GM19328 (cell line): ENCODE results near the gene STEAP1.
"Not testable (repeated sequence)": the region's sequence is repeated elsewhere in the genome, so short reads cannot be mapped to it uniquely, and the experiment has no call there.

Source experiments
- ATAC-seq: cut with Tn5 transposase; IDR thresholded peaks from one replicate; pipeline ENCODE4 v1.9.1; 2021; ENCODE audit warnings: mild to moderate bottlenecking, moderate library complexity; ENCODE audit not compliant: unreplicated experiment

STEAP1 gene

GRCh38 chr7:90153943-90154771, at the start of gene STEAP1:
Gene STEAP1 (plus strand): TSS chr7:90154469. CDS start chr7:90159789, 5,320 bp downstream.
- ATAC-seq: peak; percentile 97

GRCh38 chr7:90114972-90115371, 39.3 kb upstream of the STEAP1 start:
- not testable (repeated sequence) for ATAC-seq

- ATAC-seq: not testable (repeated sequence)
These were observed 35.6 kb upstream of the STEAP1 start for GRCh38 chr7:90118551-90119177.

- no peak for ATAC-seq
These were observed 34.9 kb upstream of the STEAP1 start for GRCh38 chr7:90119178-90119971.

GRCh38 chr7:90120205-90120604, 34.1 kb upstream of the STEAP1 start:
- not testable (repeated sequence) for ATAC-seq

- ATAC-seq: not testable (repeated sequence)
These were observed 22.5 kb upstream of the STEAP1 start for GRCh38 chr7:90131746-90132145.

- not testable (repeated sequence) for ATAC-seq
These were observed 6.9 kb upstream of the STEAP1 start for GRCh38 chr7:90147079-90147960.

GRCh38 chr7:90149428-90149827, 4.8 kb upstream of the STEAP1 start:
- ATAC-seq: not testable (repeated sequence)

GRCh38 chr7:90151884-90152283, 2.4 kb upstream of the STEAP1 start:
- ATAC-seq: not testable (repeated sequence)

- ATAC-seq: not testable (repeated sequence)
These were observed 1.5 kb upstream of the STEAP1 start for GRCh38 chr7:90152642-90153253.

- ATAC-seq: no peak
These were observed 937 bp downstream of the STEAP1 start for GRCh38 chr7:90155206-90155605.

GRCh38 chr7:90157331-90157730, 3.1 kb downstream of the STEAP1 start:
- not testable (repeated sequence) for ATAC-seq

- ATAC-seq: not testable (repeated sequence)
These were observed 3.6 kb downstream of the STEAP1 start for GRCh38 chr7:90157761-90158350.

- ATAC-seq: no peak
These were observed 9.3 kb downstream of the STEAP1 start for GRCh38 chr7:90163534-90163933.

- no peak for ATAC-seq
These were observed 11.5 kb downstream of the STEAP1 start for GRCh38 chr7:90165724-90166123.

- no peak for ATAC-seq
These were observed 11.9 kb downstream of the STEAP1 start for GRCh38 chr7:90166153-90166552.

GRCh38 chr7:90167361-90167760, 13.1 kb downstream of the STEAP1 start:
- ATAC-seq: no peak

GRCh38 chr7:90169891-90170290, 15.6 kb downstream of the STEAP1 start:
- ATAC-seq: no peak

GRCh38 chr7:90172121-90172520, 17.9 kb downstream of the STEAP1 start:
- no peak for ATAC-seq

- no peak for ATAC-seq
These were observed 18.4 kb downstream of the STEAP1 start for GRCh38 chr7:90172624-90173023.
